NCI-H748 (cell line): Measurements from ENCODE around the gene SH3RF3.

Experiments
- DNase-seq: peaks from one replicate; lab custom pipeline; 2025; ENCODE audit not compliant: unreplicated experiment; lab: John Stamatoyannopoulos, UW

SH3RF3 gene

DNA sequence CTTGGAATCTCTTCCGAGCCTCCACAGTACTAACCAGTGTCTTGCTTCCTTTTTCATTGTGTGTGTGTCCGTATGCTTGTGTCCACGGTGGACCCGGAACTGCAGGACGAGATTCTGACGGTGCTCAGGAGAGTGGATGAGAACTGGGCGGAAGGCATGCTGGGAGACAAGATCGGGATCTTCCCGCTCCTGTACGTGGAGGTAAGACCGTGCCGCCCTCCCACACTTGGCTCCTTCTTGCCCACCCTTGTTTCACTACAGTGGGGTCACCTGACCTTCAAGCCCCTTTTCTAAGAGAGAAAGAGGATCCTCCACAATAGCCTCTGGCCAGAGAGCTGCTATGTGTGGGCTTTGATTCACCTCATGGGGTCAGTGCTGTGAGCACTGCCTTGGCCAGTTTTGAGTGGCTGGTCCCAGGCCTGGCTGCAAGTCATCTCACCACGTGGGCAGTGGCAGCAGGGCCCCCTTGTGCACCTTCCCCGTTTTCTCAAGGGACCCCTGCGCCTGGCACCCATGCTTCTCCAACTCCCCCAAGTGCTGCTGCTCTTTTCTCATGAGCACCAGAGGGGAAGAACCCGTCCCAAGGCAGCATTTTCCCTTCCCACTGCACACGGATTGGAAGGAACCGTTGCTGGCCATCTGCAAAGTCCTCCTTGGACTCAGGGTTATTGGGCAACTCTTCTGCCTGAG lies 242.6 kb downstream of the SH3RF3 start:
- DNase-seq, result no peak

DNA sequence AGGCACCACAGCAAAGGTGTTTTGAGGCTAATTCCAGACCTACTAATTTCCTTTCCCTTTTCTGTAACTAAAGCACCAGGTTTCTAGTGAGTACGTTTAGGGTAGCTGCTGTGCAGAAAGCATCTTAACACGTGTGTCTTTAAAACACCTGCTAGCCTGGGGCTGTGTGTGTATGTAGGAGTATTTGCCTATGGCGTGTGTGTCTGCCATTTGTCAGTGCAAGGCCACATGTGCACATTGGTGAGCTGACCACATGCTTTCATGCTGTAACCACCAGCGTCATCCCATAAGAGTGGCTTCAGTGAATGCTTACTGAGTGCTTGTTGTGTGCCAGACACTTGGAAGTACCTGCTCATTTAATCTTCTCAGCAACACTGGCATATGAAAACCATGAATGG lies 243.2 kb downstream of the SH3RF3 start:
- DNase-seq, result no peak

DNA sequence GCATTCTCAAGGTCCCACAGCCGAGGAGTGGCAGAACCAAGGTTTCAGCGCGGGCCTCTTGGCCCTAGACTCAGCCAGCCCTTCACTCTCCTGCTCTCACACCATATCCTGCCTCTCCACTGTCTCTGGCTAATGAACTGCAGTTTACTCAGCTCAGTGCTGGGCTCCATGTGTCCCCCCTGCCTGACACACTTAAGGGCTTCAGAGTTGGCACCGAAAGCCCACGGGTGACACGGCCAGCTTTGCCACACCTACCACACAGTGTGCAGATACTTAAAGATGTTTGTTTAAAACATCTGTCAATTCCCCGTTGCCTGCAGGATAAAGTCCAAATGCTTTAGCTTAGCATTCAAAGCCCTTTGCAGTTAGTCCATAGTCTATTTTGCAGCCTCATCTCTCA lies 243.6 kb downstream of the SH3RF3 start:
- no peak for DNase-seq

DNA sequence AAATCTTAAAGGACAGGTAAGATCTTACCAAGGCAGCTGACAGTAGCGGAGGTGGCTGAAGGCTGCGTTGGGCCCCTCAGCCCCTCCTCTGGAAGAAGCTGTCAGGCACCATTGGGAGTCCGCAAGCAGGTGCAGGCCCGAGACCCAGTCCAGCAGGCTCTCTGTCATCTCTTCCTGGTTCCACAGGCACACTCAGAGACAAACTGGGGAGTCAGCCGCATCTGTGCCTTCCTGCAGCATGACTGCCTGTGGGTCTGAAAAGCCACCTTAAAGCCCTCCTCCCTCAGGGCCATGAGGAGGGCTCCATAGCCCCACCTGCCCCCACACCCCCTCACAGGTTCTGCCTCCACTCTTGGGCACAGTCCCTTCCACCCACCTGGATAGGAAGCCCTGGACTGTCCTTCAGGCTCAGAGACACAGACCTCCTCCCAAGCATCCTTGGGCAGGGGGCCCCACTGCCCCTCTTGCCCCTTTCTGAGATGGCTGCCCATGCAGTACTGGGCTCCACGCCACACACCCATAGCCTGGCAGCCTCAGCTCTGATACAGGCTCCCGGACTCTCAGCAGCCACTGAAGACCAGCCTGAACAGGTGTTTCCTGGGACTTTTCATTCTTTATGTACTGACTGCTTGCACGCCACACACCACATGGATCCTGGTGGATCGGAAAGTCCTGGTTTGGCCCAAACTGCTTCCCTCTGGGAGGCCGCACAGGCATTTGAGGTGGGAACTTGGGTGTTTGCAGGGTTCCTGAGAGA lies 245.0 kb downstream of the SH3RF3 start:
- no peak for DNase-seq

DNA sequence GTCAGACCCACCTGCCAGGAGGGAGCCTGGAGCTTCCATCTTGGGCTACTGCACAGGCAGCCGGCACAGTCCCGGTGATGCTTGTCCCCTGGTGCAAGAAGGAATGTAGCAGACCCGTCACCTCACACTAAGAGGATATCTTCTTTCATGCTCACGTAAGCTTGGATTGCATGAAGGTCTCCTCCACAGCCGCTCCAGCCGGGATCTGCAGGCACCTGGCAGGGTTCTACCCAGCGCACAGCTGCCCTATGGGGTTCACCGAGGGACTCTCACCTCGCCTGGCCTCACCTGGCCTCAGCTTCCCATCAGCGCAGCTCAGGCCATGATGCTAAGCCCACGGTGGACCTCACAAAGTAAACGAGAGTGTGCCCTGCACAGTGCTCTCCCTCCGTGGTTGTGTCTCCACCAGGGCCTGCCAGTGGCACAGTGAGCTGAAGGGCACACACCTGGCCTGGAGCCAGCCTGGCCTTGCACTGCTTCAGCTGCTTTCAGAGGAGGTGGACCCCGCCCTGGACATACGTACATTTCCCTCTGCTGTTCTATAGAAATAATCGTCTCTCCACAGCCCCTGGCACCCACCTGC lies 245.6 kb downstream of the SH3RF3 start:
- DNase-seq, result peak; percentile 20

DNA sequence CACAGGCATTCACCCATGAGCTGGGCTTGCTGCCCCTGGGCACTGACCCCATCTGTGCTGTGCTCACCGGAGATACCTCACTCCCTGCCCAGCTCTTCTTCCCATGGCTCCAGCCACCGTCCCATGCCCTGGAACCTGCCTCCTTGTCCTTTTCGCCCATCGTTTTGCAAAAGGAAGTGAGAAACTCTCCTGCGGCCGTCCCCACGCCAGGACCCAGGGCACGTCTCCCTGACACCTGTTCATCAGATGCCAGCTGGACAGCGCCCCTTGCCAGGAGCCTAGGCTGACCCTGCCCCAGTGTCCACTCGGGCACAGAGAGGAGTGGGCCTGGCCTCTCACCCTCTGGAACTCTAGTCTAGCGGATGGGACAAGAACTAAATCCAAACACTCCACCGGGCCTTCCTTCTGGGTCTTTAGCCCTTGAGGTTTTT lies 246.1 kb downstream of the SH3RF3 start:
- DNase-seq, result no peak

DNA sequence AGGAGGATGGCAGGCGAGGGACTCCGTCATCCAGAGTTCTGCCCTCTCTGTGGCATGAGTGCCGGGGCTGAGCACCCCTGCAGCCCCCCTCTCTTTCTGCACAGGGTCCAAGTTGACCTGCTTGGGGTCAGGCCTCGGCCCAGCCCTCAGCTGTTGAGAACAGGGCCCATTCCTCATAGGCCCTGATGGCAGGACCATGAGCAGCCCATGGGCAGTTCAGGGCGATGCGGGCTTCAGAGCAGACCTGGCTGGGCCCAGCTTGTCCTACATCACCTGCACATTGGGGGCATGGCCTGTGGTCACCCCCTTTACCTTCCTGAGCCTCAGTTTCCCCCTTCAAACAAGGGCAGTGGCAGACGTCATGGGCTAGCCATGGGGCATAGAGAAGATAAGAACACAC lies 246.7 kb downstream of the SH3RF3 start:
- DNase-seq, result no peak

DNA sequence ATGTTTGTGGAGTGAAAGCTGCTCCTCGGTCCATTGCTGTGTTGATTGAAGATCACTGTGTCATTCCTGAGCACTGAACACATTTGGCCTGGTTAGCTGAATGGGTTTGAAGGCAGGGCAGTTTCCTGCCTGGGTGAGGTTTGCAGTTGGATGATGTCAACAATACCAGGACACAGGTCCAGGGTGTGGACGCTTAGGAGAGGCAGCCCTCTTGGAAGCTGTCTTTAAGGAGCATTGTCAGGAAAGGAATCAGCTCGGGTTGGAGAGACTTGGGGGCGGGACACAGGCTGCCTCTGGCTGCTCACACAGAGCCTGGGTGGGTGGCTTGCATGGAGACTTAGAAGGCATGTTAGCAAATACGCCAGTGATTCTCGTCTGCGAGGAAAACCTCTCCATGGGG lies 247.1 kb downstream of the SH3RF3 start:
- DNase-seq, result no peak

DNA sequence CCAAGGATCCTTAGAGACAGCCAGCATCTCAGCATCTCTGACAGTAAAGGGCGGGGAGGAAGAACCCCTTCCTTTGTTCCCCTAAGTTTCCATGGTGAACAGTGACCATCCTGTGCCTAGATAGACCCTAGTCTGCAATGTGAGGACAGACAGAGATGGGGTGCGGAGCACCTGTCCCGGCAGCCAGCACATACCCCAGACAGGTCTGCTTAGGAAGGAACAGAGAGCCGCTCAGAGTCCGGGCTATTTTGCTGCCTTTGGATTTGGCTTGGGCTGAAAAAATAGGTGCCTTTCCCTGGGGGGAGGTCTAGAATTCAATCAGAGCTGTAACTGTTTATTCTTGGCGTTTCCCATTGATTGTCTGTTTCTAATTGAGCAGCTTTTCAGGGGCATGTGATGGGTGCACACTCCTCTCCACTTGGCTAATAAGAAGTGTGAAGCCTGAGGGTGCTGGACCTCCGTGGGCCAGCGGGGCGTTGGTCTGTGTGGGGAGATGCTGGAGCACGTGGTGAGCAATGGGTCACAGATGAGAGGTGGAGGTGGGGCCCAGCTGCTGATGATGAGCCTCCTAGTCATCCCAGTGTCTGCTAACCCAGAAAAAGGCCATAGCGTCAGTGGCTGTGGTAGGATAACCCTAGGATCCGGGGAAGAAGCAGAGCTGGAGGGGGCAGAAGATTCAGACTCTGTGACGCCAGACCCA lies 247.9 kb downstream of the SH3RF3 start:
- no peak for DNase-seq

DNA sequence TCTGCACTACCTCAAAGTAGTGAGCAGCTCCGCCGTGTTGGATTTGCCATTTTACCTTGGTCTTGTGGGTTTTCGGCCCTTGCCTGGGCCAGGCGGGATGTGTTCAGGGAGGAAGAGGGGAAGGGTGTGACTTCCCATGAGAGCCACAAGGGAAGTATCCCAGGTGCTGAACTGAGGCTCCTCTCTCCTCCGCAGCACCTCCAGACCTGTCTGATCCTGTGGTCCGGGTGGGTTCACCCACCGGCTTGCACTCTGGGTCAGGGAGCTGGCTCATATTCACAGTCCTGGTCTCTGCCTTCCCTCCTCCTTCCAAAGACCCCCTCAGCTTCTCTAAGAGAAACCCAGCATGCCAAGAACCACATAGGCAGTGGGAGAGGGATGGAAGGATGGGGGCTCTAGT lies 249.0 kb downstream of the SH3RF3 start:
- no peak for DNase-seq

DNA sequence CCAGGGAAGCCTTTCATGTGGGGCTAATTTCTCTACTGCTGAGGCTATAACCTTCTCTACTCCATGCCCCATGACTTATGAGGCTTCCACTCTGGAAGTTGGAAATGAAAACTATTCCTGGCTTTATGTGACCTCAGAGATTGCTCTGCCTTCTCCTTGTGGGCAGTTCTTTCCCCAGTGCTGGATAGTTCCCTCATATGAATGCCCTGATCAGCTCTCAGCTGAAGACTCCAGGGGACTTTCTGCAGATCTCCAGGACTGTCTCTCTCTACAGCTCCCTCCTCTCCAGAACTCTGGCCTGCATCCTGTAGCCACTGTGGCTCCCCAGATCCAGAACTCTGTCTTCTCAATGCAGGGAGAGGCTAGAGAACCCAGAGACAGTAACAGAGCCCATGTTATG lies 249.7 kb downstream of the SH3RF3 start:
- no peak for DNase-seq

DNA sequence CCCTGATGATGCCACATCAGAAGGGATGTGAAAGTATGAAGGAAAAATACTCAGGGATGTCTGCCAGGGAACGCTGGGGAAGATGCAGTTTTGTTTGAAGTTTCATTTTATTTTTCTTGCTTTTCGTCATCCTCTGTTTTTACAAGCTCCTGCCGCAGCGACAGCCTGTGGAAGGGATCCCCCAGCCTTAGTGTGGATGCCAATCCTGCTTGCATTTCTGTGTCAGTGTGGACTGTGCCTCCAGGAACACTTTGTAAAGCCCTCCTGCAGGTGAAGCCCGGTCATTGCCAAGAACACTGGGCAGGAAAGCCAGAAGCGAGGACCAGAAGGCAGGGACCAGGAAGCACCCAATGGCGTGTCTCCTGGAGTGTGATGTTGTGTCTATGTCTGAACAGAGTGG lies 250.5 kb downstream of the SH3RF3 start:
- no peak for DNase-seq

DNA sequence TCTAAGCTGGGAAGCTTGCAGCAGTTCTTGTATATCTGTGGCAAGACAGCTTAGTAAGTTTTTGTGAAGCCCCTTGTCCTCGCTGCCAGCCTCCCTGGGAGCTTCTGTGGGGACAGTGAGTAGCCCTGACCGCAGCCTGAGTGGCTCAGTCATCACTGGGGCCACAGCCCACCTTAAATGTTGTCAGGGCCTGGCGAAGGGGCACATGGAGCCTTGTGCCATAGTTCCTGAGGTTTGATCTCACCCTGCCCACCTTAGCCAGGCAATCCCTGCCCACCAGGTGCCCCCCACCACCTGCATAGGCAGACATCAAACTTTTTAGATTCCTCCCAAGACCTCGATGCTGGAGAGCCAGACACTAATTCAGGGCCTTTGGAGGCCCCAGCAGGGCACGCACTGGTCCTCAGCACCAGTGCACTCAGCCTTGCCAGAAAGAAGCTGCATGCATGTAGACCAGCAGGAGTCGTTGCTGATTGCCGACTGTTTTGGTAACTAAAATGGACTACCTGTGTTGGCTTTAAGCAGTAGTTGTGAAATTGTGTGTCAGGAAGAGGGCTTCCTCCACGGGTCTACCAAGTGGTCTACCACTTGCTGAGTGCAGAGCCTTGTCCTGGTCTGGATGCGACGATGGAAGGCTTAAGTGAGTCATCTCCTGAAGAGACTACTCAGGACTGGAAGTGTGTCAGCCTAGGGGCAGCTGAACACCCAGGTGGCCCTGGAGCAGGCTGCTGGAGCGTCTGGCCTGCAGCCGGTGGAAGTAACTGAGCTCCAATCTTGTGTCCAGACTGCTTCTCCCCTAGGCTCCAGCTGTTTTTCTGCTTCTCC lies 251.7 kb downstream of the SH3RF3 start:
- DNase-seq, result no peak

DNA sequence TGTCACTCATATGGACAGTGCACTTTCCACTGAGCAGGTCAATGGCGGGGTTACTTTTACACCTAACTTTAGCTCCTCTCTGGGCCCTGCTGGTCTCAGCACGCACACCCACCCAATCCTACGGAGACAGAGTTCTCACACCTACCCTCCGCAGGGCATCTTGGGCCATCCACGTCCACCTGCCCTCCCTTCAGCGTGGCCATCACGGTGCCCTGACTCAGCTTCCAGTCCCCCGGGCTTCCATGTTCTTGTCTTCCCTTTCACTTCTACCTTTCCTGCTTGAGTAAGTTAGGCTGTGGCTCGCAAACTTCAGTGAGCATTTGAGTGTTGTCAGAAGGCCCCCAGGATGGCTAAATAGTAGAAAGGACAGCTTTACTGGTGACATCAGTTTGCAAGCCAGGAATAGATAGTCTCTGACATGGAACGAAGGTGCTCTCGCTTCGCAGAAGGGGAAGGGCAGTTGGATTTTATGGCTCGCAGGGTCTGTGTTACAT lies 252.4 kb downstream of the SH3RF3 start:
- no peak for DNase-seq

DNA sequence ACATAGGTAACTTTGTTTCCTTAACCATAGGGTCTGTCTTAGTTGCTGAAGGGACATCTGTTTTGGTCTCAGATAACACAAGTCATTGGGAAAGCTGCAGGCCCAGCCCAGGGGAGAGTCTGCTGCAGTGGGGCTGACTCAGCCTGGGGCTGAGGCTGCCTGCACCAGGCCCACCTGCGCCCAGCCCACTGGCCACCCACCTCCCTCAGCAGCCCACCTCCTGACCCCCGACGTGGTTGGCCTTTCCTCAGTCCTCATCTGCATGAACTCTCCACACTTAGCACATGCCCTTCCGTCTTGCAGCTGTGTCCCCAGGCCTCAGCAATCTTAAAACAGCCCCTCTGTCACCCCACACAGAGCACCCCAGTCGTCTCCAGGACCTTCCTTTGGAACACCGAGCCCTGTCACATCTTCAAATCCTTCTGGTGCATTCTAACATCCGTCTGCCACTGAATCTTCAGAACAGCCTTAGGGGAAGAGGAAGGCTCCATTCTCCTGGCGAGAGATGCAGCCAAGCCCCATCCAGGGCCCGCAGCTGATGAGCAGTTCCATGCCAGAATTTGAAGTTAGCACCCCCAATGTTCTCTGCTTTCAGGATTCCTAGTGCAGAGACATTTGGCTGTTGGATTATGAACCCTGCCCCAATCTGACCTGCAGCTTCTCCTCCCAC lies 253.4 kb downstream of the SH3RF3 start:
- DNase-seq, result no peak

DNA sequence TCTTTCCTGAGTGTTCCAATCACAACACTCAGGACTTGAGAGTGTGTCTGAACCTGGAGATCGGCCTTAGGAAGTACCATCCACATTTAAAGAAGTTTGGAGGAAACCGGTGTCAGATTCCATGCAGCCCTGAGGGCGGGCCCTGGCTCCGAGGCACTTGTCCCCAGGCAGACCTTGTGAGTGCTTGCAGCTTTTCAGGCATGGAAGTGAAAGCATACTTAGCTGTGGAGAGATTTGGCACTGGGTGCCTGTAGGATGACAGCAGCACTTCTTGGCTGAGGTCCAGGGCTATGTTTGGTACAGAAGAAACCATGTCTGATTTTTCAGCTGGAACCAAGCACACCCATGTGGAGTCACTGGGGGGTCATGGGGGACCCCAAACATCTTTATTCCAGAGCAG lies 253.9 kb downstream of the SH3RF3 start:
- no peak for DNase-seq

DNA sequence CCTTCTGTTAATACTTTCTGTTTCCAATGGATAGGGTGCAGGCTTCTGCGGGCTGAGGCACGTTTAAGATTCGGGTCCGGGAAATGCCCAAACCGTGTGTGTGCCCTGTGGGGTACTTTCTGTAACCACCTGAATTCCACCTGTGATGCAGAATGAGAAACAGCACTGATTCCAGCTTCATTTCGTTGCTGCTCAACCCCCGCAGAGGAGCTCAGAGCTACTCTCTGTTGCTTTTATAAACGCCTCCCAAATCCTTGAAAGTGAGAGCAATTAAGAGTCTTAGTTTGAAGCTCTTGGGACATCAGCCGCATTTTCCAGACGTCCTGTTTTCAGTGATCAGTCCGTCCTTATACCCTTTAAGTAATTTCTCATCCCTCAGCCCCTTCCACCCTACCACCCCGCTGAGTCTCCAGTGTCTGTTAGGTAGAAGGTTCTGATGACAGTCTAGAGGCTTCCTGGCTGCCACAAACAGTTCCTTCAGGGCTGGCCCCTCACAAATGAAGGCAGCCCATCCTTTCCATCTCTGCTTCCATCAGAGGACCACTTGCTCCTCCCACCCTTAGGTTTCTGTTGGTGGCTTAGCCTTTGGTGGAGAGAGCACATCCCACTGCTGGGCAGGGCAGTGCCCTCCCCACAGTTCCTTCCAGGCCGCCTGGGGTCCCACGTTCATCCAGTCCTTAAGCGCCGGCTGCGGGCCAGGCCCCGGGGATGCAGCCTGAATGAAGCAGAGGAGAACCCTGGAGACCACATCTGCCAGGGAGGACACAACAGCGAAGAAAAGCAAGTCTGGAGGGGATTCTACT lies 254.7 kb downstream of the SH3RF3 start:
- DNase-seq, result no peak

DNA sequence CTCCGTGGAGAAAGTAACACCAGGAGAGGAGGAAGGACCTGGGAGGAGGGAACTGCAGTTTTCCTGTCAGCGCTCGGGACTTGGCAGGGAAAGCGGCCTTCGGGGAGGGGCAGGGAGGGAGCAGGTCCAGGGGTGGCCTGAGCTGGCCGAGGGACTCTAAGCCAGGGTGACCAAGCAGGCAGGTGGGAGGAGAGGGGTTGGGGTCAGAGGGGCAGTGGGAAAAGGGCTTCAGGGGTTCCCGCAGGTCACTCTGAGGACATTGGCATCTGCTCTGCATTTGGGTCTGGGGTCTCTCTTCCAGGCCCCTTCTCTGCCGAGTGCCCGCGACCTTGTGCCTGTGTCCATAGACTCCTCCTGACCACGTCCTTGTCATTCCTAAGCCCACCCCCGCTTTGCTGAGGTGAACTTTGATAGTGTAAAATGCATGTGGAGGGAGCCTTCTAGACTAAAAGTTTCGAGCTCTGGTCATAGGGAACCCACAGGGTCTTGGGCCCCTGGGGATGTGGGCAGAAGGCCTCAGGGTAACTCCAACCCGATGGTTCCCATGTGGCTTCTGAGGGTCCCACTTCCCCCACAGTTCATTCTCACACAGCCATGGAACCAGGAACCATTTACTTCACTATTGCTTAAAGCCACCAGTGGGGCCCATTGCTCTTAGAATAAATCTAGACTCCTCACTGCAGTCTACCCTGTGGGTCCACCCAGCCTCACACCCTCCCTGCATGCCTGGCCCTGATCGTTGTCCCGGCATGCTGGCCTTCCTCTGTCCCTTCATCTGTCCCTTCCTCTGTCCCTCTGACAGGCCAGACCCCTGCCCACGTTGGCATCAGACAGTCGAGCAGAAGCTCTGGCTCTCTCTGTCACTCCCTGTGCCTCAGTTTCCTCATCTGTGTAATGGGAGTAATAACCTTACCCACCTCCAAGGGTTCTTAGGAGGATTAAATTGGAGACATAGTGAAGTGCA lies 255.6 kb downstream of the SH3RF3 start:
- DNase-seq, result no peak
